HG02884 (cell line): ENCODE measurements around the gene MOSPD3.
A peak's percentile ranks its signal among the peaks of the same experiment; 100 is the strongest.

Experiments used
- ATAC-seq: cut with Tn5 transposase; IDR thresholded peaks from one replicate; pipeline ENCODE4 v1.9.1; 2021; ENCODE audit warnings: mild to moderate bottlenecking, moderate library complexity; ENCODE audit not compliant: unreplicated experiment

MOSPD3 gene

DNA sequence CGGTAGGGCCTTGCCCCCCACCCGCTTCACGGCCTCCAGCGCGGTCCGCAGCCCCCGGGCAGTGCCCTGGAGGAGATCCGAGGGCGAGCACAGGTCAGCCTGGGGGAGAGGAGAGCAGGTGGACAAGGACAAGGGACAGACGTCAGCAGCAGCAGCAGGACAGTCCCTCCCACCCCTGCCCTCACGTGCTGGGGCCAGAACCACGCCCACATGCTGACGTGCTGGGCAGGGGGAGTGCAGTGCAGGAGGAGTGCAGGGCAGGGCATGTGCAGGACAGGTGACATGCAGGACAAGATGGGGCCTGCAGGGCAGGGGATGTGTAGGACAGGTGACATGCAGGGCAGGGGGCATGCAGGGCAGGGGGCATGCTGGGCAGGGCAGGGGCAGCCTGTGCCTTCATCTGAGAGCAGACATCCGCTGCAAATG lies 37.1 kb upstream of the MOSPD3 start:
- no peak for ATAC-seq

DNA sequence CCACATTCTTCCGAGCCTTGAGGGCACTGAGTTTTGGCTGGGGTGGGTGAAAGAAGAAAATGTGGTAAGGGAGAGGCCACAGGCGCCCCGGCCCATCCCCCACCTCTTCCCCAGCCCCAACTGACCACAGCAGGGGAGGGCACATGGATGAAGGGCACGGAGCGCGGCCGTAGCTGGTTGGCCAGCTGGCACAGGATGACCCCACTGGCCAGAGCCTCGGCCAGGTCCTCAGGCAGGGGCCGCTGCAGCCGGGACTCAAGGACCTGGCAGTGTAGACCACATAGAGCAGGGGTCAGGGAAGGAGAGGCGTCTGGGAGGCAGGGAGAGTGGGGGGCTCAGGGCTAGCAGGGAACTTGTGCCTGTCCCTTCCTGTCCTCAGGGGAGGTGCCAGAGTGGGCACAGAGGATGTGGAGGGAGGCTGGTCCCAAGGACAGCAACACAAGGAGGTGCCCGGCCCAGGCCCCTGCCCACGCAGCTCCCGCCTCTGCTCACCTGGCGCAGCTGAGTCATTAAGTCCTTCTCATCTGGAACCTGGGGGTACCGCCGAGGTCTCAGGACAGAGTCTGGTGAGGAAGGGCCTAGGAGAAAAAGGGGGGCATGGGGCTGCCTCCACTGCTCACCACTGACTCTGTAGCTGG lies 36.5 kb upstream of the MOSPD3 start:
- no peak for ATAC-seq

DNA sequence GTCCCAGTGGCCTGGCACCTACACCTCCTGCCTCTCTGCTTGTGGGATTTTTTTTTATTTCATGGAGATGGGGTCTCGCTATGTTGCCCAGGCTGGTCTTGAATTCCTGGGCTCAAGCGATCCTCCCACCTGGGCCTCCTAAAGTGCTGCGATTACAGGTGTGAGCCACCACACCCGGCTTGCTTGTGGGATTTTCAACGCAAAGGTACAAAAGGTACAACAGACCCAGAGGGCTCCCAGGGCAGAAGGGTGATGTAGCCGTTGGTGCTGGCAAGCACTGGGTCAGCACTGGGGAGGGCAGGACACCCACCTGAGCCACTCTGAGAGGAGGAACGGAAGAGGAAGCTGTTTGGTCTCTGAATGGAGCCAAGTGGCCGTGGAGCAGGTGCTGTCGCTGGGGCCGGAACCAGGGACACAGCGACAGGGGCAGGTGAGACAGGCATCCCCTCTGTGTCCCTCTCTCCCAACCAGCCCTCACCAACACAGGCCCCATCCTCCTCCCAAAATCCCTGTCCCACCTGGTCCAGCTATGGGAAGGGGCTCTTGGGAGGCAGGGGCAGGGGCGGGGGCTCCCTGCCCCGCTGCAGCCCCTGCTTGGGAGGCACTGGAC lies 35.9 kb upstream of the MOSPD3 start:
- ATAC-seq: no peak

DNA sequence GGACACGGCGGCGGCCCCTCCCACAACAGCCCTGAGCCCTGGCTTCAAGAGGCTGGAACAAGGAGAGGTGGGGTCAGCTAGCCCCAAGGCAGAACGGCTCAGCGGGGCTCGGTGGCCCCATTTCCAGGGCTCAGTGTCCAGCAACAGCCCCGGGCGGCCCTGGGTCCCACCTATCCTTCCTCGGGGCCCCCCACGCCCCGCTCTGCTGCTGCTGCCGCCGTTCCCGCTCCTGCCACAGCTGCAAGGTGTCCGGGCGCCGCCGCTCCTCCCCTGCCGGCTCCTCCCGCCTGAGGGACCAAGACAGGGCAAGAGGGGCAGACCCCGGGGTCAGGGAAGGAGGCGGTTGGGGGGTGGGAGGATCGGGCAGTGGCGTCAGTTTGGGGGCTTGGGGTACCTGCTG lies 35.2 kb upstream of the MOSPD3 start:
- no peak for ATAC-seq

DNA sequence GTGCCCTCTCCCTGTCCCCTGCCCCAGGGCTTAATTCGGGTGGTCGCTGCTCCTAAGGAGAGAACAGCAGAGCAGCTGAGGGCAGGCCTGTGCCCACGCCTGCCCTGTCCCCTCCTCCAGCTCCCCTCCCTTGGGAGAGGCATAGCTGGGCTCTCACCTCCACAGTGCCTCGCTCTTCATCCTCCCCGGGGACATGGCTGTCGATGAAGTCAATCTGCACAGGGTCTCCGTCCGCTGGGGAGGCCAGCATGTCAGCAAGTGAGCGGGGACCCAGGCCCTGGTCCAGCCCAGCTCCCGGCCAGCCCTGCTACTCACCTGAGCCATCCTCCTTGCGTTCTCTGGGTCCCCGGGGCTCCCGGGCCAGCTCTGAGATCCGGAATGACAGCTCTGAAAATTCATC lies 34.8 kb upstream of the MOSPD3 start:
- no peak for ATAC-seq

DNA sequence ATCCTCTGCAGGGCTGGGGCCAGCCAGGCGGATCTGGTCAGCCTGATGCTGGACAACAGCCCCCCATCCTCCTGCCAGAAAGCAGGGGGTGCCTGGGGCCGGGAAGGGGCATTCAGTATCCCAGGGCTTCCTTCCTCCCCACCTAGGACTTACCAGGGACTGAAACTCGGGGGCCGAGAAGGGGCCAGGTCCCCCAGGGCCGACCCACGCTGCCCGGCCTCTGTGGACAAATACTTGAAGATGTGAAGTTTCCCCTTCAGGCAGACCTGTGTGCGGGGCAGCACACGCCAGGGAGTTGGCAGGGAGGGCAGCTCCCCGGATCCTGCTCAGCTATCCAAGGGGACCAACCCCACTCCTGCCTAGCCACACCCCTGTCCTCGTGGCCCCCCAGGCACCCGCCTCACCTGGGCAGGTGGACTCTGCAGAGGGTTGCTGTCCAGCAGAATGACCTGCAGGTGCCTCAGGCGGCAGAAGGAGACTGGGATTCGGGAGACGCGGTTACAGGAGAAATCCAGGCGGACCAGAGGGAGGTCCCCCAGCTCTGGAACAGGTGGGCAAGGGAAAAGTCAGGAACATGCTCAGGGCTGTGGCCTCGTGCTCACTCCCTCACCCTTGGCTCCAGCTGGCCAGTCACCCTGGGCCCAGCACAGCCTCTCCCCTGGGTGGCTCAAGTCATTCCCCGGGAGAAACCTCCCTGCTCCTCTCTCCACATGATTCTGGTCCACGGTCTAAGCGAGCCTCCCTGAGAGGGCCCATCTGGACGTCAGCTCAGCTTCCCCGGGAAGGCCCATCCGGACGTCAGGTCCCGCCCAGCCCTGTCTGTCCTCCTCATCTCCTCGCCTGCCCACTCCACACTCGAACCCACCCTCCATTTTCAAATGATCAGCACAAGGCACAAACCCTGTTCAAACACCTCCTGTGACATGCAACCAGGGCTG lies 33.8 kb upstream of the MOSPD3 start:
- no peak for ATAC-seq

DNA sequence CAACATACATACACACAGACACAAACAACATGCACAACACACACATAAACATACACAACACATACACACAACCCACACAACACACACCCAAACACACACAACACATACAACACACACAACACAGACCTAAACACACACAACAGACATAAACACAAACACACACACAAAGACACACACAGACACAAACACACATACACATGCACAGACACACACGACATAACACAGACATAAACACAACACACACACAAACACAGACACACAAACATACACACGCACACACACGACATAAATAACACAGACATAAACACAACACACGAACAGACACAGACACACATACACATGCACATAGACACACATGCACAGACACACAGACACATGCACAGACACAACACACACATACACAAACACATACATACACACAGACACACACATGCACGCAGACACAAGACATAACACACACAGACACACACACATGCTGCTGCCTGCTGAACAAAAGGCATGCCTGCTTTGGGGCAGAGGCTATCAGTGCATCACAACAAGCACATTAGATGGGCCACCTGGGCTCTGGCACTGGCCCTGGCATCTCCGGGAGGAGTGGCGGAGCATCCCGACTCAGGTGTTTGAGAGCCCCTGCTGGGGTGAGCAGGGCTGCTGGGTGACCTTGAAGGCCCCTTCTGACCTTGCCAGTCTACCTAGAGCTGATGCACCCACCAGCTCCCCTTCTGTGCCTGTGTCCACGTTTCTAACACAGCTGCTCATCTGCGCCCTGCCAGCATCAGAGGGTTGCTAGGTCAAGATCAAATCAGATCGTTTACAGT lies 31.7 kb upstream of the MOSPD3 start:
- no peak for ATAC-seq

DNA sequence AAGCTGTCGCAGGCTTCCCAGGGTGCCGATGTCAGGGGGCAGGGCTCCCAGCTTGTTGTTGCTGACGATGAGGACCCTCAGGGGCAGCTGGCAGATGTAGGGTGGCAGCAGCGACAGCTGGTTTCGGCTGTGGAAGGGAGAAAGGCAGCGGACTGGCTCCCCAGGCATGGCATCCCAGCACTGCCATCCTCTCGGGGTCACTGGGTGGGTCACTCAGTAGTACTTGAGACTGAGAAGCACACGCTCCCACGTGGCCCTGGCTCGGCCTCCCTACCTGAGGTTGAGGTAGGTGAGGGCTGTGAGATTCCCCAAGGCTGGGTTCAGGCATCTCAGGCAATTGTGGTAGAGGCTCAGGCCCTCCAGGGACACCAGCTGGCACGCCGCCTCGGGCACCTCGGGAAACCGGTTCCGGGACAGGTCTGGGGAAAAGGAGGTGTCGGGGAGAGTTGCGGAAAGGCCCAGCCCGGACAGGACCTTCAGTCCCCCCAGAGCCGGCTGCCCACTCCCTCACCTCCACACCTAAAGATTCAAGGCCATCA lies 30.2 kb upstream of the MOSPD3 start:
- no peak for ATAC-seq

DNA sequence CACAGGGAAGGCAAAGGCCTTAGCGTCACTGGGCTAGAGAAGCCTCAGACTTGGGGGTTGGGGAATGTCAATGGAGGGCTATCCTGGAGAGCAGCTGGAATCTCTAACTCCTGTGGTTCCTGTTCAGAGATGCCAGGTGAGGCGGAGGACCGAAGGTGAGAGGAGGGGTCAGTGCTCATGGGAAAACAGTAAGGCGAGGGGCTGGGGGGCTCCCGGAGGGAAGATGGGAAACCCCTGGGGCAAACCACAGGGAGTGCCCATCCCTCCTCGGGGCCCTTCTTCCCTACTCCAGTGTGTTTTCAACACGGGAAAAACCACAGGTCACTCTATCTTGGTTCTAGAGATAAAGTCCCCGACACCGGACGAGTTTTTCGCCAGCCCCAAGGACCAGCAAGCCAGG lies 29.7 kb upstream of the MOSPD3 start:
- ATAC-seq: no peak

DNA sequence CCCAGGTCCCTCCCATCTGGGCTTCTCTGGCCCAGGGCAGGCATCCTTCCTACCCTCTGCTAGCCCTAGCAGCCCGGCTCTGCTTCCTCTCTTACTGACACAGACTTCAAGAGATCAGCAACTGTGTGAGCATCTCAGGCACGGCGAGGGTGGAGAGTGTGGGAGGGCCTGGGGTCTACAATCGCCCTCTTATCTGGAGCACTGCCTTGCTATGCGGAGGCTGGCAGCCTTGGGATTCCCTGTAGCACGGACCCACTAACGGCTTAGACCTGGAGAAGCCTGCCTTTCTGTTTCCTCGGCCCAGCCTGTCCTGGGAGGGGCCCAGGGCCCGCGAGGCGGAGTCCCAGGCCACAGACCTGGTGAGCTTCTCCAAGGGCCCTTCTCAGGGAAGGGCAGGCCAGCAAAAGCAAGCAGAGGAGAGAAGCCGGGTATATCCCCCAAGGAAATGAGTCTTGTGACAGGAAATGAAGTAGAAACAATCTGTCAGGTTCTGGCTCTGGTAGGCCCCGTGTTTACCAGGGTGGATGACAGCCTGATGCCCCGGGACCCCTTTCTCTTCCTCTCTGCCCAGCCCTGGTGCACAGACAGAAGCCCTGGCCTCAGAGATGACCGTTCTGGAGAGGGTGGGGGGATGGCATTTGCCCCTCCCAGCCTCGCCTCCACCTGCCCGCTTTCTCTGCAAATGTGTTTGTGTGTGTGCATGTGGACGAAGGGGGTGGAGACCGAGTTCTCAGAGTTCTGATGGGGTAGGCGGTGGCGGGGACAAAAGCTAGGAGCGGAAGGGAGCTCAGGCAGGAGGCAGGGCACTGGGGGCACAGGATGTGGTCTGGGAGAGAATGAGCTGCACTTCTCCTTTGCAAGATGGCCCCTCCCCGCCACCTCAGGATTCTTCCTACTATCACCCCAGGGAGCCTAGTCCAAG lies 28.9 kb upstream of the MOSPD3 start:
- no peak for ATAC-seq

DNA sequence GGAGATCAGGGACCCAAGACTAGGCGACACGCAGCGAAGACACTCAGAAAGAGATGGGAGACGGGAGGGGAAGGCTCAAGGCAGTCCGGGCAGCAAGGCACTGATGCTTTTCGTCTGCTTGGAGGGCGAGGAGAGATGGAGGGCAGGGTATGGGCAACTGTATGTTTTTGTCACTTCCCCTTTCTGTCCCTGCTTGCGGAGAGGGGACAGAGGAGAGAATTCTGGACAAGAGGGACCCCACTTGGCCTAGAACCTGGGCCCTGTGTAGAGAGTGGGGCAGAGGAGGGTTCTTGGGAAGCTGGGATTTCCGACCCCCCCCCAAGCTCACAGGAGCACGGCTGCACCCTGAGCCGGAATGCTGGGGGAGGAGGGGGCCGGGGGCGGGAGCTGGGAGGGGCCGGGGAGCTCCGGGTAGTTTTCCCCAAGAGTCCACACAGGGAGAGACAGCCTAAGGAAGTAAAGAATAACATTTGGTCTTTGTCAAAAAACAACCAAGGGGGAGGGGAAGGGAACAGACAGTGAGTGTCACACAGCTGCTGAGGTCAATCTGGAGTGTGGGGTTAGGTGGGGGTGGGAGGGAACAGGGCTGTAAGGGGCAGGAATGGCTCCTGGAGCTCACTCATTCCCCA lies 28.2 kb upstream of the MOSPD3 start:
- ATAC-seq: no peak

DNA sequence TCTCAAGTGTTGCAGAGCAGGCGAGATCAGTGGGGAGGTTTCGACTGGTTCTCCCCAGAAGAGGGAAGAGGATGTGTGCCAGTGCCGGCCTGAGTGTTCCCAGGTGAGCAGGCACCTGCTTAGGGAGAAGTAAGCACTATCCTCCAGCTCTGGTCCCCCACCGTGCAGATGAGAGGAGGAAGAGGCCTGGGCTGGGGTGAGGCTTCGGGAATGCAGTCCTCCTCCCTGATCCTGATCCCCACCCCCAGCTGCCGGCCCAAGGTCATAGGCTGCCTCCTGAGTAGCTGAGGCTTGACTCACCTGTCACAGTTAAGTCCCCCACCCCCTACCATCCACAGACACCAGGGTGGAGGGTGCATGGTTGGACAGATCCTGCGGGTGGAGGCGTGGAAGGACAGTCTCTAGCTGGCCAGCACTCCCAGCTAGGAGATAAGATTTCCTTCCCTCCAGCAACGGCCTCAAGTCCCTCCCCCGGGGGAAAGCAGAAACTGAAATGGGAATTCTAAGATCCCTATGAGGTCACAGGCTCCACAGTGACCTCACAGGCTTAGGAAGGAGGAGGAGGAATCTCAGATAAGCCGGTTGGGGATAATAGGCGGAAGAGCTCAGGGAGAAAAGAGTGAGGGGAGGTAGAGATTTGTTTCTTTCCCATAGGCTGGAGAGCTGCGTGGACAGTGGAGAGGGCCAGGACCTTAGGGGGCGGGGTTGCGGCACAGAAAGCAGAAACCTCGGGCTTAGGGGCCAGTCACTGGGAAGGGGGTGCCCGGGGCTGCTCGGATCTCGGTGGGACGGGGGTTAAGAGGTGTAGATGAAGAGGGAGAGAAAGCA lies 27.4 kb upstream of the MOSPD3 start:
- no peak for ATAC-seq

DNA sequence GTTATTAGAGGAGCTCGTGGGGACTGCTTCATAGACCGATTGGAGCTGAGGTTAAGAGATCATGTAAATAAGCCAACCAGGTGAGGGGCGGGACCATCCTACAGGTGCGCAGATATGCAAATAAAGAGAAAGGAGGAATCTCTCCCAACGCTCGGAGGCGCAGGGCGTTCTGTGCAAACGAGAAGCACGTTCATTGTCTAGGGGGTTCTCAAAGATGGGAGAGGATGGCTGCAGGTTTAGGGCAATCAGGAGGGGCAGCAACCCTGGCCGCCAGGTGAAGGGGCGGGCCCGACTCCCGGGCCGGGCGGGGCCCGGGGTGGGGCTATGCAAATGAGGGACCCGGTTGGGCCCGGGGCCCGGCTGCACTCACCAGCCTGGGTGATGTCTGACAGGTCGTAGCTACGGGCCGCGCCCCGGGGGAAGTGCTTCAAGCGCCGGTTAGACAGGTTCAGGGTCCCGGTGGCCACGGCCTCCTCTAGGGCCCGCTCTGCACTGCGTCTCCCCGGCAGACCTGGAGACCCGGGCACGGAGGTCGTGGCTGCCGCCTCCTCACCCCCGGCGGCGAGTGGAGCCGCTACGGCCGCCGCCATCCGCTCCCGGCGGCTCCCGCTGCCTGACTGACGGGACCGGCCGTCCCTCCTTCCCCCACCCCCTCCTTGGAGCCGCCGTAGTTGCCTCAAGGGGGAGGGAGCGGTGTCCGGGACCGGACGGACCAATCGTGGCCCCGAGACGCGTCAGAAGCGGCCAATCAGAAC lies 26.7 kb upstream of the MOSPD3 start, which contains the start of gene LRCH4:
TSS of gene LRCH4 (minus strand) at position 619 of the 755 bp plus-strand sequence. CDS start at position 590, 29 bp downstream.
- no peak for ATAC-seq

DNA sequence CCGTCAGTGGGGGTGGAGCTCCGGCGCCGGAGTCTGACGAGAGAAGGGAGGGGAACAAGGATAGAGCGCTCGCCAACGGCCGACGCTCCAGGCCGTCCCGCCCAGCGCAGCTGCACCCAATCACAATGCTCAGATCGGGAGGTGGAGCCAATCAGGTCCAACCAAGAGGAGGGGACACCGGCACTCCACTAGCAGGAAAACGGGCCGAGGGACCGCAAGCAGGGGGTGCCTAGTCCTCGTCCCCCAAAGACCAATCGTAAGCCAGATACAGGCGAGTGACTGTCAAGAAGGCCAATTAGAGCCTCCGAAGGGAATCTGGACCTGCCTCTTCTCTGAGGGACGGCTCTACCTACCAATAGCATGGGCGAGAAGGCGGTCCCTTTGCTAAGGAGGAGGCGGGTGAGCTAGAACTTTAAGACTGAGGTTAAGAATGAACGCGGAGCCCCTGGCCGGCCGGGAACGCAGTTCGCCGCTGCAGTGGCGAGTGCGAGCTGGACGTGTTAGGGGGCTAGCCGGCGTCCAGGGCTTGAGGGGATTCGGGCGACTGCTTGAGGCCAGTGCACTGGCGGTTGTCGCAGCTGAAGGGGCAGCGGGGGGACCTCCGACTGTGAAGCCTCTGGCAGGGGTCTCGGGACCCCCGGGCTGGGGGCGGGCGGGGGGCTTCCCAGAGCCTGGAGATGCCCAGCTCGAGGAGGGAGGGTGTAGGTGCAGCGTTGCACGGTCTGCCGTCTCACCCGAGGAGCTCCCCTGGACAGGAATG lies 25.9 kb upstream of the MOSPD3 start, which contains the start of gene FBXO24:
TSS of gene FBXO24 (plus strand) at position 63 of the 760 bp plus-strand sequence. CDS start at position 361, 298 bp downstream.
- ATAC-seq: peak; percentile 85

DNA sequence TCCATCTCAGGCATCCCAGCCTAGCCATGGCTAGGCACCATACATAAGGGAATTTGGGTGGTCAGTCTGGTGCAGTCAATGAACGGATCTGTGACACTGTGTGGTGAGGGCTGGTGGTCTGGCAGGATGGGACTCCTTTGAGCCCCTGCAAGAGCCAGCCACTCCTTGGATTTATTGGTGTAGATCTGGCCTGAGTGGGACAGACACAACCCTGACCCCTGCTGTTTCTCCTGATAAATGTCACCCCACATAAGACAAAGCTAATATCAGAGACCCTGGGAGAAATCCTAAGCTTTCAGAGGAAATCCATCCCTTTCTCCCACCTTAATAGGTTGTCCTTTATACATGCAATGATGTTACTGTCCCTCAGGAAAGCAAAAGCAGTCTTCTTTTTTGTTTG lies 23.9 kb upstream of the MOSPD3 start:
- ATAC-seq: no peak

DNA sequence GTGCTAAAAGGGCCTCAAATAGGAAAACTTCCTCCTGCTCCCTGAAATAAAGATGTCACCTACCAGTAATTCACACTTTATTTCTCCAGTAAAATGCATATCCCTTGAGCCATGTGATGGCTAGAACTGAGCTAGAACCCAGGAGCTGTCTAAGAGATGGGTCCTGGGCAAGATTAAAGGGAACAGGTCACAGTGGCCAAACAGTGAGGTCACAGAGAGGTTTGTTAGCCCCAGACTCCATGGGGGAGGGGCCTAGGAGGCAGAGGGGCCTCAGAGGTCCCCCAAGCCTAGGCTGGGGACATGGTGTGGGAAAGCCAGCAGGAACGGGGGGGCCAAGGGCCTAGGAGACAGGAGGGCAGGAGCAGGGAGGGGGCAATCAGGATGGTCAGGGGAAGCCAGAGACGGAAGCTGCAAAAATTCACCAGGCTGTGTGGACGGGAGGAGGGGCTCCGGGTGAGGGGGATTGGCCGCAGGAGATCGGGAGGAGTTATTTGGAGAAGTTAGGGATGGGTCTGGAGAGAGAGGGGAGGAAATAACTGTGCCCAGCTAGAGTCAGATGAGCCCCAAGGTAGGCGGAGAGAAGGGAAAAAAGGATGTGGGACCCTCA lies 22.9 kb upstream of the MOSPD3 start:
- ATAC-seq: no peak
